Measurements from ENCODE around the gene DLX5. TPM values are rescaled to one million over a fixed set of nuclear protein-coding genes. Genes with fewer than 3 reads are reported as not detected.

Gene DLX5
- total RNA-seq, 1 donor from 2014 or later = 33.4 TPM

GRCh38 chr7:97019710-97020225 is 4.9 kb downstream of the DLX5 start:
- Mint-ChIP-seq H3K27me3 (ENCODE audit: low read depth) (peaks cover 96% of the 10 kb centered on the region), H3K36me3 (peaks cover 7% of the 10 kb centered on the region), H3K4me3 (no peak overlapping the region), H3K4me1 (peaks cover 75% of the 10 kb centered on the region), H3K9me3 (no peaks in the 10 kb centered on the region), H3K27ac (peak overlapping the region; percentile 70)
- no peak for TF ChIP-seq CTCF (IDR thresholded peaks at IDR 0.05; ENCODE audit: unreplicated experiment)
- DNase-seq (ENCODE audit: low spot score in 2 of 2, unreplicated experiment in 2 of 2) = no peak

GRCh38 chr7:97018791-97019531 is 5.7 kb downstream of the DLX5 start:
- no peaks in the 10 kb centered on the region for H3K9me3 Mint-ChIP-seq
- no peak for TF ChIP-seq CTCF (IDR thresholded peaks at IDR 0.05; ENCODE audit: unreplicated experiment)
- peak overlapping the region; percentile 41 for H3K4me3 Mint-ChIP-seq
- H3K4me1 Mint-ChIP-seq = peaks cover 76% of the 10 kb centered on the region
- no peak for DNase-seq (ENCODE audit: low spot score in 2 of 2, unreplicated experiment in 2 of 2)
- H3K36me3 Mint-ChIP-seq = peaks cover 7% of the 10 kb centered on the region
- peak overlapping the region; percentile 70 for H3K27ac Mint-ChIP-seq
- peaks cover 96% of the 10 kb centered on the region for H3K27me3 Mint-ChIP-seq (ENCODE audit: low read depth)

GRCh38 chr7:97018126-97018601 is 6.5 kb downstream of the DLX5 start:
- H3K36me3 Mint-ChIP-seq = peaks cover 7% of the 10 kb centered on the region
- no peak for TF ChIP-seq CTCF (IDR thresholded peaks at IDR 0.05; ENCODE audit: unreplicated experiment)
- peaks cover 96% of the 10 kb centered on the region for H3K27me3 Mint-ChIP-seq (ENCODE audit: low read depth)
- no peaks in the 10 kb centered on the region for H3K9me3 Mint-ChIP-seq
- H3K4me3 Mint-ChIP-seq = peak overlapping the region; percentile 67
- peaks cover 76% of the 10 kb centered on the region for H3K4me1 Mint-ChIP-seq
- no peak for DNase-seq (ENCODE audit: low spot score in 2 of 2, unreplicated experiment in 2 of 2)
- peak overlapping the region; percentile 95 for H3K27ac Mint-ChIP-seq

- no peak for DNase-seq (ENCODE audit: low spot score in 2 of 2, unreplicated experiment in 2 of 2)
- TF ChIP-seq CTCF (IDR thresholded peaks at IDR 0.05; ENCODE audit: unreplicated experiment) = no peak
- Mint-ChIP-seq H3K36me3 (peaks cover 7% of the 10 kb centered on the region), H3K27ac (peak overlapping the region; percentile 95), H3K4me1 (peaks cover 71% of the 10 kb centered on the region), H3K9me3 (no peaks in the 10 kb centered on the region), H3K27me3 (ENCODE audit: low read depth) (peaks cover 96% of the 10 kb centered on the region), H3K4me3 (peak overlapping the region; percentile 67)
Measured at GRCh38 chr7:97017192-97018125, 7.2 kb downstream of the DLX5 start.

- no peak for DNase-seq (ENCODE audit: low spot score in 2 of 2, unreplicated experiment in 2 of 2)
- TF ChIP-seq CTCF (IDR thresholded peaks at IDR 0.05; ENCODE audit: unreplicated experiment) = no peak
- Mint-ChIP-seq H3K36me3 (peaks cover 13% of the 10 kb centered on the region), H3K9me3 (no peaks in the 10 kb centered on the region), H3K4me1 (peaks cover 62% of the 10 kb centered on the region), H3K27ac (peak overlapping the region; percentile 95), H3K4me3 (peak overlapping the region; percentile 67), H3K27me3 (ENCODE audit: low read depth) (peaks cover 96% of the 10 kb centered on the region)
Measured at GRCh38 chr7:97016381-97017191, 8.0 kb downstream of the DLX5 start.

Data from mesothelial cell of epicardium (in vitro differentiated cells).